SK-N-SH (cell line): ENCODE measurements around the gene NAXD.

ENCODE experiments used
- CTCF ChIP-seq: fragments of 200-600 bp; sonication (generic); IDR thresholded peaks from 2 replicates; pipeline ENCODE4 v1.6.1; 2017; ENCODE audit warnings: antibody characterized with exemption, mild to moderate bottlenecking, moderate library complexity
- EP300 ChIP-seq, 2 experiments: IDR thresholded peaks; 2 replicates each; pipeline versions ENCODE4 v1.4.0 to v1.6.1; 2012; ENCODE audit warnings: borderline replicate concordance in 1 of 2, low read depth in 1 of 2, low read length in 1 of 2
- EZH2phosphoT487 ChIP-seq: fragments of 200-600 bp; sonication (generic); IDR thresholded peaks from 2 replicates; pipeline ENCODE4 v1.6.1; 2017; ENCODE audit warnings: low read depth, mixed run types, mild to moderate bottlenecking, antibody characterized with exemption, moderate library complexity, borderline replicate concordance
- FOXM1 ChIP-seq: IDR thresholded peaks from 2 replicates; pipeline ENCODE4 v1.4.0; 2012; ENCODE audit warnings: low read depth, mild to moderate bottlenecking
- IRF3 ChIP-seq: fragments of 150-350 bp; IDR thresholded peaks from 2 replicates; pipeline ENCODE4 v1.6.1; 2016; ENCODE audit warnings: mild to moderate bottlenecking, low read depth, low read length
- PBX3 ChIP-seq: IDR thresholded peaks from 2 replicates; pipeline ENCODE4; 2012
- RAD21 ChIP-seq: IDR thresholded peaks from 2 replicates; pipeline ENCODE4 v1.6.1; 2012; ENCODE audit warnings: mild to moderate bottlenecking, low read length
- REST ChIP-seq: IDR thresholded peaks from 2 replicates; pipeline ENCODE4 v1.6.1; 2012; ENCODE audit warnings: mild to moderate bottlenecking, low read depth, low read length, moderate library complexity
- TAF1 ChIP-seq: IDR thresholded peaks from 2 replicates; pipeline ENCODE4 v1.6.1; 2012; ENCODE audit warnings: low read depth, mild to moderate bottlenecking, low read length, moderate library complexity, borderline replicate concordance
- YY1 ChIP-seq: IDR thresholded peaks from 2 replicates; pipeline ENCODE4 v1.4.0; 2012; ENCODE audit warnings: low read depth, mild to moderate bottlenecking
- ZBTB33 ChIP-seq: IDR thresholded peaks from 2 replicates; pipeline ENCODE4 v1.4.0; 2012; ENCODE audit warnings: low read depth, borderline replicate concordance

- TF ChIP-seq EP300 (IDR thresholded peaks at IDR 0.05; ENCODE audit: borderline replicate concordance in 1 of 2, low read depth in 1 of 2, low read length in 1 of 2) (no peak), CTCF (no peak), YY1 (no peak), EZH2phosphoT487 (no peak), REST (no peak), FOXM1 (no peak), RAD21 (no peak), PBX3 (no peak), ZBTB33 (no peak), IRF3 (no peak), TAF1 (no peak)
Observed at GRCh38 chr13:110638814-110639806, 23.8 kb downstream of the NAXD start.
